Uterus (tissue), 4 donors: ENCODE data around the gene PPM1H. TPM values are rescaled to one million over a fixed set of nuclear protein-coding genes. Genes with fewer than 3 reads are reported as not detected.
A peak's percentile ranks its signal among the peaks of the same experiment; 100 is the strongest.

Experiments
- DNase-seq, 2 donors: peaks; one replicate each; pipeline ENCODE4 v3.0.0-alpha.2; 2019 to 2020
- H3K27ac ChIP-seq, 2 donors: fragments of 200-600 bp; sonication (generic); 1 replicate in 1 of 2; 2 replicates in 1 of 2; pipeline ENCODE4 v1.5.1; 2016 to 2018
- H3K27me3 ChIP-seq, 2 donors: fragments of 200-600 bp; sonication (generic); one replicate each; pipeline ENCODE4 v1.5.1; 2018 to 2019; ENCODE audit warnings: control low read depth in 1 of 2
- H3K36me3 ChIP-seq, 2 donors: fragments of 200-600 bp; sonication (generic); one replicate each; pipeline ENCODE4 v1.5.1; 2019; ENCODE audit warnings: control low read depth in 1 of 2
- H3K4me1 ChIP-seq, 2 donors: fragments of 200-600 bp; sonication (generic); one replicate each; pipeline ENCODE4 v1.5.1; 2018 to 2019; ENCODE audit warnings: control low read depth in 1 of 2
- H3K4me3 ChIP-seq, 2 donors: fragments of 200-600 bp; sonication (generic); 1 replicate in 1 of 2; 2 replicates in 1 of 2; pipeline ENCODE4 v1.5.1; 2018 to 2019; ENCODE audit warnings: mild to moderate bottlenecking in 1 of 2
- H3K9me3 ChIP-seq, 2 donors: fragments of 200-600 bp; sonication (generic); one replicate each; pipeline ENCODE4 v1.5.1; 2019; ENCODE audit warnings: control low read depth in 1 of 2
- POLR2A ChIP-seq, 2 donors: fragments of 450-650 bp; IDR thresholded peaks; one replicate each; pipeline ENCODE4 v1.6.1; 2016; ENCODE audit warnings: antibody characterized with exemption in 2 of 2, mild to moderate bottlenecking in 1 of 2, moderate library complexity in 1 of 2
- intact Hi-C: fragments of 100-400 bp; cut with DNase I; formaldehyde crosslinking; loops from one replicate; pipeline ENCODE4 v1.15.1; 2023; ENCODE audit warnings: low total_unique reads
- total RNA-seq, 4 donors: library from RNA; depleted of rRNA in 3 of 4; stranded (reverse); fragments of >200 nt in 3 of 4; gene quantifications; one replicate each; pipeline versions ENCODE4 v1.1.0 to v1.2.4, GENCODE V29; 2014 to 2023
- TF ChIP-seq, protein P1 (sequence below), 4 experiments: fragments of 200-600 bp in 2 of 4; fragments of 450-650 bp in 2 of 4; sonication (generic) in 2 of 4; IDR thresholded peaks; one replicate each; pipeline ENCODE4 v1.5.1; 2016 to 2019; ENCODE audit warnings: antibody characterized with exemption in 4 of 4, mild to moderate bottlenecking in 2 of 4, moderate library complexity in 1 of 4
- donor health status: DM: yes; HTN: yes; CAD: no.

The PPM1H gene
- total RNA-seq, 4 donors from 2014 or later, result 2.0 to 24.1 (median 6.6) TPM

DNA sequence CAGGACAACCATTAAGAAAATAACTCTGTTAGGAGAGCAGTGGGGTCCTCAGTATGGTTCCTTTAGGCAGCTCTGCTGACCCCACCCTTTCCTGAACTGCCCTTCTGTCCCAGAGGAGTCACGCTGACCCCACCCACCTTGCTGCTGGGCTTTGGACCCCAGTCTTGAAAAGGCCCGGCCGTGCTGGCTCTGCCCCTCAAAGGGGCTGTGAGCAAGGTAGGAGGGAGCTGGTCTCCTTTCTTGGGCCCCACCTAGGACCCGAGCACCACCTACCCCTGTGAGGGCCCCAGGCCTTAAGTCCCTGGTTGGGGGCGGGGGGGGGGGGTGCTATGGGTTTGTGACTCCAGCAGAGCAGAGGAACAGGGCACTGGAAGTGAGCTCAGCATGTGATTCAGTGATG is 297.3 kb downstream of the PPM1H start:
- intact Hi-C loops, result no loop called here
- Histone ChIP-seq H3K4me1 (no peaks in the 10 kb centered on the region), H3K36me3 (no peaks in the 10 kb centered on the region), H3K9me3 (no peaks in the 10 kb centered on the region), H3K4me3 (no peak overlapping the region), H3K27ac (no peak overlapping the region), H3K27me3 (no peaks in the 10 kb centered on the region)
- DNase-seq, result no peak
- no peak for TF ChIP-seq POLR2A (IDR thresholded peaks at IDR 0.05)
- TF ChIP-seq, protein P1, sequence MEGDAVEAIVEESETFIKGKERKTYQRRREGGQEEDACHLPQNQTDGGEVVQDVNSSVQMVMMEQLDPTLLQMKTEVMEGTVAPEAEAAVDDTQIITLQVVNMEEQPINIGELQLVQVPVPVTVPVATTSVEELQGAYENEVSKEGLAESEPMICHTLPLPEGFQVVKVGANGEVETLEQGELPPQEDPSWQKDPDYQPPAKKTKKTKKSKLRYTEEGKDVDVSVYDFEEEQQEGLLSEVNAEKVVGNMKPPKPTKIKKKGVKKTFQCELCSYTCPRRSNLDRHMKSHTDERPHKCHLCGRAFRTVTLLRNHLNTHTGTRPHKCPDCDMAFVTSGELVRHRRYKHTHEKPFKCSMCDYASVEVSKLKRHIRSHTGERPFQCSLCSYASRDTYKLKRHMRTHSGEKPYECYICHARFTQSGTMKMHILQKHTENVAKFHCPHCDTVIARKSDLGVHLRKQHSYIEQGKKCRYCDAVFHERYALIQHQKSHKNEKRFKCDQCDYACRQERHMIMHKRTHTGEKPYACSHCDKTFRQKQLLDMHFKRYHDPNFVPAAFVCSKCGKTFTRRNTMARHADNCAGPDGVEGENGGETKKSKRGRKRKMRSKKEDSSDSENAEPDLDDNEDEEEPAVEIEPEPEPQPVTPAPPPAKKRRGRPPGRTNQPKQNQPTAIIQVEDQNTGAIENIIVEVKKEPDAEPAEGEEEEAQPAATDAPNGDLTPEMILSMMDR (IDR thresholded peaks at IDR 0.05), result no peak

DNA sequence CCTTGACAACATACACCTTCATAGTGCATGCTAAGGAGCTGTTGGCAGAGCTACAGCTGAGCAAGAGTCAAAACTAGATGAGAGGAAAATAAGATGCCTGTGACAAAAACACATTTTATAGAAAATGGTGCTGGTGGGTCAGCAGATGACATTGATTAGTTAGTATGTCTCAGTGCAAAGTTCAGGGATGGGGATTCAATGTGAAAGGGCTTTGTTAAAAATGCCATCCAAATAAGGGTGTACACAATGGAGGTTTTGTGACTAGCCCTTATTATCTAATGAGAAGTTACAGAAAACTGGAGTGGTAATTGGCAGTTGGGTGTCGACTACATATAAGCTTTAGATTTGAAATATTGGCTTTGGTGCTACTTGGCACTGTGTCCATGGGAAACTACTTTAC is 299.3 kb downstream of the PPM1H start:
- intact Hi-C loops, result no loop called here
- H3K27ac ChIP-seq, result no peak overlapping the region
- no peaks in the 10 kb centered on the region for H3K9me3 ChIP-seq
- no peak for DNase-seq
- no peak for TF ChIP-seq POLR2A (IDR thresholded peaks at IDR 0.05)
- TF ChIP-seq, protein P1 (IDR thresholded peaks at IDR 0.05), result no peak
- no peaks in the 10 kb centered on the region for H3K27me3 ChIP-seq
- H3K4me1 ChIP-seq, result peaks cover 0 to 3% of the 10 kb centered on the region in 2 donors
- no peak overlapping the region for H3K4me3 ChIP-seq
- H3K36me3 ChIP-seq, result no peaks in the 10 kb centered on the region

DNA sequence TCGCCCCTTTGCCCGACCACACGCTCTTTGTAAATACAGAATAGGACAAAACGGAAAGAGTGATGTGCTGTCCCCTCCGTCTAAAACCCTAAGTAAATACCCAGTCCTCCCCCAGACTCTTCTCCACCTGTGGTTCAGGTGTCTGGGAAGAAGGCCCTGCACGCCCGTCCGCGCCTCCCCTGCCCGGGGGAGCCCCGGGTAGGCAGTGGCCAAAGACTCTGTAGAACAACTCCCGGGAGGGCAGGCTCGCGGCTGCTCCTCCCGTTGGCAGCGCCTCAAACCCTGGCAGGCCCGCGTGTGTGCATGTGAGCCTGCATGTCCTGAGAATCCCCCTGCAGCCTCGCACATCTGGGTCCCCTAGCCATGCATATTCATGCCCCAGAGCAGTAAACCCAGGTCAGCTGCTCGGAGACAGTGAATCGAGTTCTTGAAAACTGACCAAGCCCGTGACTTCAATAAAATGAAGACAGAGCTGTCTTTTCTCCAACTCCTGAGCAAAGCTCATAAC is 302.5 kb downstream of the PPM1H start:
- Histone ChIP-seq H3K4me1 (peaks cover 0 to 3% of the 10 kb centered on the region in 2 donors), H3K9me3 (no peaks in the 10 kb centered on the region), H3K4me3 (peak overlapping the region; percentile 43), H3K27ac (peak overlapping the region; percentile 80 to 83), H3K27me3 (no peaks in the 10 kb centered on the region), H3K36me3 (no peaks in the 10 kb centered on the region)
- no peak for TF ChIP-seq POLR2A (IDR thresholded peaks at IDR 0.05)
- TF ChIP-seq, protein P1 (IDR thresholded peaks at IDR 0.05), result no peak
- intact Hi-C loops, result no loop called here
- peak; percentile 41 to 61 for DNase-seq

DNA sequence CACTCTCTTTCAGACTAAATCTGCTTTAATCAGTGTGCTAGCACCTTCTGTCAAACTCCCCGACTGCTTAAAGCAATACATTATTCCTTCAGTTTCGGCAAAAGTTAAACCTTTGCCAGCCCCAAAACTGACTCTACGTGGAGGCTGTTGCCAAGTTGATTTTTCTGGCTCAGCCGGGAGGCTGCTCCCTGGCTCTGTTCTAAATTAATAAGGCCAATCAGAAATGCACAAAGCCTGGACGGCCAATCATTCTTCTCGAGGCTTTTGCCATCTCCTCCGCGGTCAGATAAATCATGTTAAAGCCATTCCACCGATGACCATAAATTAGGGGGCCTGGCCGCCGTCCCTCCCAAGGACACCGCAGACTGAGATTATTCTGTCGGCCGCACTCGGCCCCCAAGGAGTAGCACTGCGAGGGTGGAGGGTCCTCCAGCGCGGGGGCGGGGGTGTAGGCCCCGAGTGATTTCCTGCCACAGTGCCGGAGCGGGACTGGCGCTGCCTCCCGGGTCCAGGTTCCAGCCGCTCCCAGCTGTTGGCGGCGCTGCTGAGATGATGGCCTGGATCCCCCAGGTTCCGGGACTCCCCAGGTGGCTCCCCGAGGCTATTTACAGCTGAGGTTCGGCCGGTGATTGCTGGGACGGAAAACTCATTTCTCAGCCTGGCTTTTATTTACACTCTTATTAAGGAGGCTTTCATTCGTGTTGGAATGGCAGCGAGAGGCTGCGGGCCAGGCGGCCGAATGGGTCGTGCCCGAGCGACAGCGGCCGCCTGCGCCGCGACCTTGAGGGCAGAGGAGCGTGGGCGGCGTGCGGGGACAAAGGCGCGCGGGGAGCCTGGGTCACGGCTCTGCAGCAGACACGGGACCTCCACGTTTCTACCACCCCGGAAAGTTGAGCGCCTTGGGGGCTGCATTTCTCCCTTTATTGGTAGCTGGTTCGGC is 303.2 kb downstream of the PPM1H start:
- no peak for TF ChIP-seq POLR2A (IDR thresholded peaks at IDR 0.05)
- TF ChIP-seq, protein P1 (IDR thresholded peaks at IDR 0.05), result peak in 3 of 4 experiments; percentile 24 to 45 (median 43)
- H3K9me3 ChIP-seq, result no peaks in the 10 kb centered on the region
- intact Hi-C loops, result no loop called here
- peaks cover 0 to 3% of the 10 kb centered on the region in 2 donors for H3K4me1 ChIP-seq
- no peaks in the 10 kb centered on the region for H3K27me3 ChIP-seq
- H3K27ac ChIP-seq, result peak overlapping the region; percentile 80 to 83
- H3K4me3 ChIP-seq, result peak overlapping the region; percentile 43
- DNase-seq, result peak; percentile 71 to 76
- no peaks in the 10 kb centered on the region for H3K36me3 ChIP-seq
